Measurements from ENCODE around the gene SLF2. TPM values are rescaled to one million over a fixed set of nuclear protein-coding genes. Genes with fewer than 3 reads are reported as not detected.

Gene SLF2
- total RNA-seq, 1 donor from 2014 or later: 22.0 TPM

GRCh38 chr10:100981178-100981772, 68.5 kb downstream of the SLF2 start:
- no peak overlapping the region for H3K4me3 ChIP-seq (ENCODE audit: low read depth, low read length)
- no peak for TF ChIP-seq CTCF (conservative IDR thresholded peaks at IDR 0.05; ENCODE audit: low read depth, low read length)
- no peak for DNase-seq (ENCODE audit: low read depth)

- no peak overlapping the region for H3K4me3 ChIP-seq (ENCODE audit: low read depth, low read length)
- TF ChIP-seq CTCF (conservative IDR thresholded peaks at IDR 0.05; ENCODE audit: low read depth, low read length): no peak
- no peak for DNase-seq (ENCODE audit: low read depth)
These were observed 70.4 kb downstream of the SLF2 start for GRCh38 chr10:100982916-100983830.

GRCh38 chr10:100983868-100984671, 71.3 kb downstream of the SLF2 start:
- no peak overlapping the region for H3K4me3 ChIP-seq (ENCODE audit: low read depth, low read length)
- no peak for TF ChIP-seq CTCF (conservative IDR thresholded peaks at IDR 0.05; ENCODE audit: low read depth, low read length)
- no peak for DNase-seq (ENCODE audit: low read depth)

DNA sequence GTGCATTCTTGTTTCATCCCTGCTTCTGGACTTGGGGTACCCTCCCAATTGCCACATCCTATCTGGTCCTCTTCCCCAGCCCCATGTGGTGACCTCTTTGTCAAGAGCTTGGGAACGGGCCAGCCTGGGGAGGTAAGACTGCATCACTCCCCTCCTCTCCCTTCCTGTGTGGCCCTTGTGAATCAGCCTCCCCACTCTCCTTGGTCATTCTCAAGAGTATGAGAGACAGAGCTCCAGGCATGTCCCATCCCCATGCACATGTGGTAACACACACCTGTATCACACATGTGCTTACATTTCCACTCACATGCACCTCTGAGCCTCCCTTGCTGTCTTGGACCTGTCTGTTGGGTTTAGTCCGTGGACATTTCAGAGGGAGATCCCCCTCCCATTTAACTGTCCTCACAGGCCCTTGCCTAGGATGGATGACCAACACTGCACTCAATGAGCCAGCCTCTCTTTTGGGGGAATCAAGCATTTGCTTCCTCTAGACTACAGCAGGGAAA, 72.0 kb downstream of the SLF2 start:
- DNase-seq (ENCODE audit: low read depth): no peak

GRCh38 chr10:100985336-100985735, 72.6 kb downstream of the SLF2 start:
- H3K4me3 ChIP-seq (ENCODE audit: low read depth, low read length): peak overlapping the region; percentile 19
- no peak for DNase-seq (ENCODE audit: low read depth)

More for the DNA sequence above, 72.0 kb downstream of the SLF2 start:
- TF ChIP-seq CTCF (conservative IDR thresholded peaks at IDR 0.05; ENCODE audit: low read depth, low read length): no peak
- H3K4me3 ChIP-seq (ENCODE audit: low read depth, low read length): no peak overlapping the region

More at GRCh38 chr10:100985336-100985735, 72.6 kb downstream of the SLF2 start:
- peak; percentile 16 for TF ChIP-seq CTCF (conservative IDR thresholded peaks at IDR 0.05; ENCODE audit: low read depth, low read length)

Data from epithelial cell of proximal tubule (primary cell).